Calu3 (cell line): ENCODE measurements around the gene SREBF2. TPM values are rescaled to one million over a fixed set of nuclear protein-coding genes. Genes with fewer than 3 reads are reported as not detected.

ENCODE experiments used
- BruUV-seq: library from RNA; stranded (reverse); fragments of 400-500 nt; replicated peaks from 2 replicates; lab custom pipeline; 2021; lab: Mats Ljungman, UMichigan
- CTCF ChIA-PET: fragments of 300-600 bp; sonication (Branson Sonifier 250); formaldehyde crosslinking; loops from one replicate; lab custom pipeline; 2022; ENCODE audit warnings: antibody characterized with exemption; lab: Charles Lee
- DNase-seq: peaks from one replicate; pipeline ENCODE4 v3.0.0; 2022
- H3K27ac Mint-ChIP-seq: one replicate; pipeline ENCODE4 v1.8.0; 2022; ENCODE audit warnings: mixed read lengths; ENCODE audit not compliant: unreplicated experiment
- H3K27me3 Mint-ChIP-seq: one replicate; pipeline ENCODE4 v1.8.0; 2022; ENCODE audit warnings: mixed read lengths; ENCODE audit not compliant: unreplicated experiment
- H3K36me3 Mint-ChIP-seq: one replicate; pipeline ENCODE4 v1.8.0; 2022; ENCODE audit warnings: mild to moderate bottlenecking, moderate library complexity, mixed read lengths; ENCODE audit not compliant: insufficient read depth, unreplicated experiment
- H3K4me1 Mint-ChIP-seq: one replicate; pipeline ENCODE4 v1.8.0; 2022; ENCODE audit warnings: mild to moderate bottlenecking, low read depth, mixed read lengths; ENCODE audit not compliant: unreplicated experiment
- H3K4me3 Mint-ChIP-seq: one replicate; pipeline ENCODE4 v1.8.0; 2022; ENCODE audit warnings: mild to moderate bottlenecking, low read depth, moderate library complexity, mixed read lengths; ENCODE audit not compliant: unreplicated experiment
- H3K9me3 Mint-ChIP-seq: one replicate; pipeline ENCODE4 v1.8.0; 2022; ENCODE audit warnings: low read depth, mixed read lengths; ENCODE audit not compliant: unreplicated experiment
- intact Hi-C: fragments of 100-400 bp; cut with micrococcal nuclease; formaldehyde crosslinking; loops from one replicate; pipeline ENCODE4 v1.10.0; 2022; ENCODE audit not compliant: unreplicated experiment
- total RNA-seq: library from RNA; stranded (reverse); gene quantifications from 2 replicates; pipeline ENCODE4 v1.2.3, GENCODE V29; 2022
- TF ChIP-seq, protein P1 (sequence below): fragments of 200-600 bp; IDR thresholded peaks from one replicate; pipeline ENCODE4 v1.8.0; 2022; ENCODE audit warnings: antibody characterized with exemption; ENCODE audit not compliant: unreplicated experiment

SREBF2 gene
- total RNA-seq, 1 experiment from 2014 or later = 159 TPM

- no TSS peak for BruUV-seq
- Mint-ChIP-seq H3K36me3 (peaks cover 30% of the 10 kb centered on the region), H3K9me3 (no peaks in the 10 kb centered on the region), H3K4me3 (no peak overlapping the region), H3K4me1 (peaks cover 3% of the 10 kb centered on the region), H3K27ac (no peak overlapping the region), H3K27me3 (no peaks in the 10 kb centered on the region)
- CTCF ChIA-PET = interaction anchor here (0.7 kb wide), 1 partner anchor 9 kb away, joined by 3 read pairs; no protein-coding TSS in a partner anchor
- TF ChIP-seq, protein P1, sequence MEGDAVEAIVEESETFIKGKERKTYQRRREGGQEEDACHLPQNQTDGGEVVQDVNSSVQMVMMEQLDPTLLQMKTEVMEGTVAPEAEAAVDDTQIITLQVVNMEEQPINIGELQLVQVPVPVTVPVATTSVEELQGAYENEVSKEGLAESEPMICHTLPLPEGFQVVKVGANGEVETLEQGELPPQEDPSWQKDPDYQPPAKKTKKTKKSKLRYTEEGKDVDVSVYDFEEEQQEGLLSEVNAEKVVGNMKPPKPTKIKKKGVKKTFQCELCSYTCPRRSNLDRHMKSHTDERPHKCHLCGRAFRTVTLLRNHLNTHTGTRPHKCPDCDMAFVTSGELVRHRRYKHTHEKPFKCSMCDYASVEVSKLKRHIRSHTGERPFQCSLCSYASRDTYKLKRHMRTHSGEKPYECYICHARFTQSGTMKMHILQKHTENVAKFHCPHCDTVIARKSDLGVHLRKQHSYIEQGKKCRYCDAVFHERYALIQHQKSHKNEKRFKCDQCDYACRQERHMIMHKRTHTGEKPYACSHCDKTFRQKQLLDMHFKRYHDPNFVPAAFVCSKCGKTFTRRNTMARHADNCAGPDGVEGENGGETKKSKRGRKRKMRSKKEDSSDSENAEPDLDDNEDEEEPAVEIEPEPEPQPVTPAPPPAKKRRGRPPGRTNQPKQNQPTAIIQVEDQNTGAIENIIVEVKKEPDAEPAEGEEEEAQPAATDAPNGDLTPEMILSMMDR = no peak
- DNase-seq = no peak
- intact Hi-C loops = no loop called here
Measured at GRCh38 chr22:41934284-41935014, 101.5 kb downstream of the SREBF2 start.

- no TSS peak for BruUV-seq
- no peak overlapping the region for H3K27ac Mint-ChIP-seq
- CTCF ChIA-PET = no interaction called here
- no peaks in the 10 kb centered on the region for H3K27me3 Mint-ChIP-seq
- H3K4me3 Mint-ChIP-seq = no peak overlapping the region
- peaks cover 36% of the 10 kb centered on the region for H3K36me3 Mint-ChIP-seq
- intact Hi-C loops = no loop called here
- TF ChIP-seq, protein P1 = no peak
- H3K4me1 Mint-ChIP-seq = peaks cover 9% of the 10 kb centered on the region
- H3K9me3 Mint-ChIP-seq = no peaks in the 10 kb centered on the region
- DNase-seq = no peak
Measured at GRCh38 chr22:41935015-41935351, 102.1 kb downstream of the SREBF2 start.

- TF ChIP-seq, protein P1 = no peak
- no peak for DNase-seq
- Mint-ChIP-seq H3K4me1 (peaks cover 14% of the 10 kb centered on the region), H3K4me3 (no peak overlapping the region), H3K27ac (no peak overlapping the region), H3K27me3 (no peaks in the 10 kb centered on the region), H3K9me3 (no peaks in the 10 kb centered on the region), H3K36me3 (peaks cover 41% of the 10 kb centered on the region)
- BruUV-seq = no TSS peak
- CTCF ChIA-PET = interaction anchor here (0.7 kb wide), 1 partner anchor 36 kb away, joined by 3 read pairs; no protein-coding TSS in a partner anchor
- intact Hi-C loops = no loop called here
Measured at GRCh38 chr22:41935509-41935908, 102.6 kb downstream of the SREBF2 start.

- TF ChIP-seq, protein P1 = no peak
- CTCF ChIA-PET = no interaction called here
- intact Hi-C loops = no loop called here
- Mint-ChIP-seq H3K4me1 (peaks cover 27% of the 10 kb centered on the region), H3K9me3 (no peaks in the 10 kb centered on the region), H3K36me3 (peaks cover 54% of the 10 kb centered on the region), H3K27me3 (no peaks in the 10 kb centered on the region), H3K27ac (no peak overlapping the region), H3K4me3 (no peak overlapping the region)
- no peak for DNase-seq
- no TSS peak for BruUV-seq
Measured at GRCh38 chr22:41936894-41937169, 103.9 kb downstream of the SREBF2 start.
